ENCODE data around the gene KCNIP4.

DNA sequence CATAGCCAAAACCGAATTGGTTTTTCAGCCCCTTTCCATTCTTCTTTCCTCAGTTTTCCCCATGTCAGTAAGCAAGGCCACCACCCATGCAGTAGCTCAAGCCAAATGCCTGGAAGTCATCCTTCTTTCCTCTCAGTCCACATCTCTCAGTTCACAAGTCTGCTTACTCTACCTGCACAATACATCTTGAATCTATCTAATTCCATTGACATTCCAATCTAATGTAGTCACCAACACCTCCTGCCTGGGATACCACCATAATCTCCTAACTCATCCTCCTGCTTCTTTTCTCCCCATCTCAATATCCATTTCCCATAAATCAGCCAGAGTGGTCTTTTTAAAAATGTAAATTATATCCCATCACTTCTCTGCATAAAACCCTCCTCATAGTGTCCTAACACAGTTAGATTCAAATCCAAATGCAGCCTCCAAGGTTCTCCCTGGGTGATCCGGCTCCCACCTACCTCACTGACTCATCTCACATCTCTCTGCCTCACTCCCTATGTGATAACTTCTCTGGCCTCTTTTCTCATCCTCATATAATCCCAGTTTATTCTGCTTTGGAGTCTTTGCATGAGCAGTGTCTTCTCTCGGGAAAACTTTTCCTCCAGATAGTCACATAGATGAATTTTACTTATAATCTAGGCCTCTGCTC lies 26.9 kb downstream of the KCNIP4 start:
- no peak for TF ChIP-seq CTCF (IDR thresholded peaks at IDR 0.05)
- no peak for TF ChIP-seq POLR2A (IDR thresholded peaks at IDR 0.05)
